H1 (cell line): ENCODE measurements around the gene LCN6.

ENCODE experiments used
- BRCA1 ChIP-seq: IDR thresholded peaks from 2 replicates; pipeline ENCODE4 v1.6.1; 2012; ENCODE audit warnings: low read depth, low read length, improper control_type of control experiment
- HDAC2 ChIP-seq, 2 experiments: fragments of 300-600 bp in 1 of 2; sonication (generic) in 1 of 2; IDR thresholded peaks; 2 replicates each; pipeline ENCODE4 v1.6.1; 2011 to 2012; ENCODE audit warnings: low read depth in 2 of 2, low read length in 2 of 2, mild to moderate bottlenecking in 2 of 2, moderate library complexity in 2 of 2, borderline replicate concordance in 1 of 2, inconsistent platforms in 1 of 2
- JUND ChIP-seq: IDR thresholded peaks from 2 replicates; pipeline ENCODE4 v1.6.1; 2011; ENCODE audit warnings: mild to moderate bottlenecking, improper control_type of control experiment, low read length

DNA sequence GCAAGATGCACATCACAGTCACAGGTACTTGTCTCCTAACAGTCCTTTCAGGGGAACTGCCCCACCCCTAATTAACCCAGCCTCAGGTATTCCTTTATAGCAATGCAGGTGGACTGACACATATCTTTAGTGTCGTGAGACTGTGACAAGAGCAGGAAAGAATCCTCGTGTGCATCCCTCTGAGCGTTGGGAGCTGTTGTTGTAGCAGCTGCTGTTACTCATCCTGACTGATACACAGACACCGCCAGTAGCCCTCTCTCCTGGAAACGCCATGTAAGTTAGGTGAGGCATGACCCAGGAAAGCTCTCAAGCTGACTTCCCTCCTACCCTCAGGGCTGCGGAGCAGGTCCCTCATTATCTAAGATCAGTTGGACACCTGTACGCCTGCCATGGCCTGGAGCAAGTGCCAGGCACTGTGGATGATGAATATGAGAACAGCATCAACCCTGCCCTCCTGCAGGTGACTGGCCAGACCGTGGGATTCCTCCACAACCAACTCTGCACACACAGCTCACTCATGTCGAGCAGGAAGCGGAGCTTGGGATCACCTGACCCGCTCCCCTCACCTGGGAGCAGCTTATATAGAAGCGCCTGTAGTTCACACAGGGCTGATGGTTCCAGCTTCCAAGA is 26.2 kb upstream of the LCN6 start:
- TF ChIP-seq HDAC2 (IDR thresholded peaks at IDR 0.05; ENCODE audit: borderline replicate concordance in 1 of 2, low read depth in 2 of 2, low read length in 2 of 2): no peak
- TF ChIP-seq BRCA1: no peak
- TF ChIP-seq JUND: no peak
